Urinary bladder (tissue), 4 donors: ENCODE measurements around the gene RNF217. TPM values are rescaled to one million over a fixed set of nuclear protein-coding genes. Genes with fewer than 3 reads are reported as not detected.
"Not testable (repeated sequence)": the region's sequence is repeated elsewhere in the genome, so short reads cannot be mapped to it uniquely, and the experiment has no call there.

Experiments used
- DNase-seq: peaks from one replicate; pipeline ENCODE4 v3.0.0-alpha.2; 2015; ENCODE audit errors: extremely low spot score
- H3K27ac ChIP-seq: one replicate; pipeline ENCODE4 v1.5.1; 2013; ENCODE audit warnings: low read depth, mild to moderate bottlenecking, moderate library complexity
- H3K36me3 ChIP-seq: one replicate; pipeline ENCODE4 v1.6.1; 2013; ENCODE audit warnings: mild to moderate bottlenecking, moderate library complexity; ENCODE audit not compliant: insufficient read depth
- H3K4me1 ChIP-seq: one replicate; pipeline ENCODE4 v1.6.1; 2013; ENCODE audit warnings: mild to moderate bottlenecking, moderate library complexity; ENCODE audit not compliant: insufficient read depth
- H3K4me3 ChIP-seq: one replicate; pipeline ENCODE4 v1.5.1; 2013; ENCODE audit warnings: low read depth, low read length
- WGBS: extraction: QIAGEN DNeasy Blood & Tissue Kit; methylation state at CpG from one replicate; pipeline ENCODE4 v1.1.7; 2013; 5-methylcytosine and 5-hydroxymethylcytosine counted together
- polyA plus RNA-seq: library from polyadenylated mRNA; stranded (reverse); fragments of 200-250 nt; gene quantifications from one replicate; pipeline ENCODE4 v1.2.3, GENCODE V29; 2013
- total RNA-seq: library from RNA; depleted of rRNA; stranded (reverse); fragments of >200 nt; gene quantifications from one replicate; pipeline ENCODE4 v1.2.3, GENCODE V29; 2014
- donor health status: healthy with polysubstance abuse.
- donor health status: healthy.

RNF217 gene
- total and polyA plus RNA-seq, 2 donors, result 7.9 to 51.7 TPM

DNA sequence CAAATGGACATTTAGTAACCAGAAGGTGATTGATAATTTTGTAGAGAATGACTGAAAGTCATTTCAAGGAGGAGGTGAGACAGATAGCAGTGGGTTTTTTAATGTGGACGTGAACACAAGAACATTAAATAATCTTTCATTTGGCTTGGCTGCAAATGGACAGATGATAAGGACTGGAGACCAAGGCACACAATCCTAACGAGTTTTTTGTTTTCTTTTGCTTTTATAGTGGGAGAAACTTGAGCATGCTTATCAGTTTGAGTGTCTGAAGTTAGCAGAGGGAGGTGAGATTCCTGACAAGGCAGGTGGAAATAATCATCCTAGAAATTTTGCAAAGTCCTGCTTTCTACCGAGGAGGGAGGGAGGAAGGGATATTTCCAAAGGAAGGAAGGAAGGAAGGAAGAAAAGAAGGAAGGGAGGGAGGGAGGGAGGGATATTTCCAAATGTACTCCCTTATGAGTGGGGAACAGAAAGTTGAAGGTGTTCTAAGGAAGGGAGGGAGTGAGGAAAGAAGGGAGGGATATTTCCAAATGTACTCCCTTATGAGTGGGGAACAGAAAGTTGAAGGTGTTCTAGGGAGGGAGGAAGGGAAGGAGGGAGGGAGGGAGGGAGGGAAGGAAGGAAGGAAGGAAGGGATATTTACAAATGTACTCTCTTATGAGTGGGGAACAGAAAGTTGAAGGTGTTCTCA lies 63.1 kb downstream of the RNF217 start:
- WGBS, result 31% methylated on average over 3 of the region's 3 CpGs

GRCh38 chr6:125027287-125027686 lies 65.0 kb downstream of the RNF217 start:
- WGBS, result 64% methylated on average over 3 of the region's 3 CpGs
- Histone ChIP-seq H3K4me3 (no peak overlapping the region), H3K36me3 (no peaks in the 10 kb centered on the region), H3K27ac (no peak overlapping the region), H3K4me1 (no peaks in the 10 kb centered on the region)
- DNase-seq, result no peak

More for the DNA sequence above, 63.1 kb downstream of the RNF217 start:
- H3K4me3 ChIP-seq, result no peak overlapping the region
- no peak for DNase-seq
- no peaks in the 10 kb centered on the region for H3K36me3 ChIP-seq
- no peaks in the 10 kb centered on the region for H3K4me1 ChIP-seq
- H3K27ac ChIP-seq, result no peak overlapping the region

GRCh38 chr6:125030969-125031368 lies 68.7 kb downstream of the RNF217 start:
- Histone ChIP-seq H3K4me1 (no peaks in the 10 kb centered on the region), H3K36me3 (no peaks in the 10 kb centered on the region), H3K27ac (no peak overlapping the region), H3K4me3 (no peak overlapping the region)
- DNase-seq, result no peak
- WGBS, result 66% methylated on average over 6 of the region's 6 CpGs

DNA sequence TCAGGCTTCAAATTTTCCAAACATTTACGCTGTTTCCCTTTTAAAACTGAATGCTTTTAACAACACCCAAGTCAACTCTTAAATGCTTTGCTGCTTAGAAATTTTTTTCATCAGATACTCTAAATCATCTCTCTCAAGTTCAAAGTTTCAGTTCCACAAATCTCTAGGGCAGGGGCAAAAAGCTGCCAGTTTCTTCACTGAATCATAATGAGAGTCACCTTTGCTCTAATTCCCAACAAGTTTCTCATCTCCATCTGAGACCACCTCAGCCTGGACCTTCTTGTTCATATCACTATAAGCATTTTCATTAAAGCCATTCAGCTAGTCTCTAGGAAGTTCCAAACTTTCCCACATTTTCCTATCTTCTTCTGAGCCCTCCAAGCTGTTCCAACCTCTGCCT lies 69.1 kb downstream of the RNF217 start:
- no peak for DNase-seq
- Histone ChIP-seq H3K36me3 (no peaks in the 10 kb centered on the region), H3K4me3 (no peak overlapping the region), H3K27ac (no peak overlapping the region), H3K4me1 (no peaks in the 10 kb centered on the region)
- WGBS, result 97% methylated on average over 1 of the region's 1 CpG

- DNase-seq, H3K27ac ChIP-seq, H3K4me3 ChIP-seq, H3K36me3 ChIP-seq, H3K4me1 ChIP-seq: not testable (repeated sequence)
Observed at GRCh38 chr6:125034929-125035328, 72.7 kb downstream of the RNF217 start.

DNA sequence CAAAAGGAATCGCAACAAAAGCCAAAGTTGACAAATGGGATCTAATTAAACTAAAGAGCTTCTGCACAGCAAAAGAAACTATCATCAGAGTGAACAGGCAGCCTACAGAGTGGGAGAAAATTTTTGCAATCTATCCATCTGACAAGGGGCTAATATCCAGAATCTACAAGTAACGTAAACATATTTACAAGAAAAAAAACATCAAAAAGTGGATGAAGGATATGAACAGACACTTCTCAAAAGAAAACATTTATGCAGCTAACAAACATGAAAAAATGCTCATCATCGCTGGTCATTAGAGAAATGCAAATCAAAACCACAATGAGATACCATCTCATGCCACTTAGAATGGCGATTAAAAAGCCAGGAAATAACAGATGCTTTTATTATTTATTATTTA lies 74.2 kb downstream of the RNF217 start:
- H3K4me3 ChIP-seq, DNase-seq, H3K4me1 ChIP-seq, H3K36me3 ChIP-seq, H3K27ac ChIP-seq: not testable (repeated sequence)
- 86% methylated on average over 4 of the region's 4 CpGs for WGBS

DNA sequence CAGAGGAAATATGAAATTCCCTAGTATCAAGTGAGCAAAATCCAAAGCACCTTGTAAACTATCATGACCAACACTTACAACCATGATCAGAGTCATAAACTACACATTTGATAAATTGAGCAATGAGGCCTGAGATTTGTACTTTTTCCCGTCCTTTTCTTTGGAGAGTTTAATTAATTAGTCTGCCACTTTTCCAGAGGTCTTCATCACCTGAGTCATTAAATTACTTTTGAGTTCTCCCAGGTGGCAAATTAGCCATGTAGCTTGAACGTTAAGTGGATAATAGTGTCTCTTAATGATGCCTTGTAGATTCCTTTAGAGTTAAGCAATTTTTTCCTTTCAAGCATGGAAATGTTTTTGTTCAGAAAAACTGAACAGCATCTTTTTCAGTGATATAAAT lies 75.6 kb downstream of the RNF217 start:
- WGBS, result 64% methylated on average over 2 of the region's 2 CpGs
- Histone ChIP-seq H3K4me3 (no peak overlapping the region), H3K4me1 (no peaks in the 10 kb centered on the region), H3K36me3 (no peaks in the 10 kb centered on the region), H3K27ac (no peak overlapping the region)
- no peak for DNase-seq

DNA sequence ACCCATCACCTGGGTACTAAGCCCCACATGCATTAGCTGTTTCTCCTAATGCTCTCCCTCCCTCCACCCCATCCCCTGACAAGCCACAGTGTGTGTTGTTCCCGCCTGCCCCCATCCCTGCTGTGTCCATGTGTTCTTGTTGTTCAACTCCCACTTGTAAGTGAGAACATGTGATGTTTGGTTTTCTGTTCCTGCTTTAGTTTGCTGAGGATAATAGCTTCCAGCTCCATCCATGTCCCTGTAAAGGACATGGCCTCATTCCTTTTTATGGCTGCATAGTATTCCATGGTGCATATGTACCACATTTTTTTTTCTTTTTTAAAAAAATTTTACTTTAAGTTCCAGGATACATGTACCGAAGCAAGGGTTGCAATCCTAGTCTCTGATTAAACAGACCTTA lies 76.7 kb downstream of the RNF217 start:
- Histone ChIP-seq H3K4me3 (no peak overlapping the region), H3K4me1 (no peaks in the 10 kb centered on the region), H3K27ac (no peak overlapping the region), H3K36me3 (no peaks in the 10 kb centered on the region)
- no peak for DNase-seq
- WGBS, result 96% methylated on average over 2 of the region's 2 CpGs

DNA sequence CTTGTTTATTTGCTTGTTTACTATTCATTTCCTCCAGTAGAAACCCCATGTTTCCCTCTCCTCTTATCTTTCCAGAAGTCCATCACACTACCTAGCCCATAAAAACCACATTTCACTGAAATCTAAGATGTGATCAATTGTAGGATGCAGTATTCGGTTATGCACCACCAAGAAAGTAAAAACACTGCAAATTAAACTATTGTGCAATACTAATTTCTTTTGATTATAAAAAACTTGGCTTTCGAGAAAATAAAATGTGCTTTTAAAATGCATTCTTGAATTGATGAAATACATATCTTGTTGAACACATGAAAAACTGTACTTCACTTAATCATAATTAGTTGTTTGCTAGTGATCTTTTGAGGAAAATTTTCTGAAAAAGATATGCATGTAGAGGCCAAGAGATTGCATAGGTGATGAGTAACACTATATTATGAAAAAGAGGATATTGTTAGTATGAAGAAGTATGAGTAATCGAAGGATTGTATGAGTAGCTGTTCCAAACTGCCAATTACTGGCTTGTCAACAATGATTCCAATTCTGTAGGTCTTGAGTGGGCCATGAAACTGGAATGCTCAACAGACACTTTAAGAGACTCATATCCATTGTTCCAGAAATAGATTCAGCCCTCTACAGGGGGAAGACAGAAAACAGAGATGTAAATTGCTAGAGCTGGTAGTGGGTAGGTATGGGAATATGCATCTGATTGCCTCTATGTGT lies 79.7 kb downstream of the RNF217 start:
- no peaks in the 10 kb centered on the region for H3K4me1 ChIP-seq
- H3K36me3 ChIP-seq, result no peaks in the 10 kb centered on the region
- no peak overlapping the region for H3K4me3 ChIP-seq
- WGBS, result 87% methylated on average over 3 of the region's 3 CpGs
- DNase-seq, result no peak
- no peak overlapping the region for H3K27ac ChIP-seq

- Histone ChIP-seq H3K27ac (no peak overlapping the region), H3K4me3 (no peak overlapping the region), H3K36me3 (no peaks in the 10 kb centered on the region), H3K4me1 (no peaks in the 10 kb centered on the region)
- DNase-seq, result no peak
- WGBS, result 83% methylated on average over 3 of the region's 3 CpGs
Observed at GRCh38 chr6:125044066-125044465, 81.8 kb downstream of the RNF217 start.

GRCh38 chr6:125044667-125045066 lies 82.4 kb downstream of the RNF217 start:
- WGBS, result 95% methylated on average over 2 of the region's 2 CpGs
- no peak for DNase-seq
- no peak overlapping the region for H3K27ac ChIP-seq
- H3K4me3 ChIP-seq, result no peak overlapping the region
- no peaks in the 10 kb centered on the region for H3K4me1 ChIP-seq
- no peaks in the 10 kb centered on the region for H3K36me3 ChIP-seq

DNA sequence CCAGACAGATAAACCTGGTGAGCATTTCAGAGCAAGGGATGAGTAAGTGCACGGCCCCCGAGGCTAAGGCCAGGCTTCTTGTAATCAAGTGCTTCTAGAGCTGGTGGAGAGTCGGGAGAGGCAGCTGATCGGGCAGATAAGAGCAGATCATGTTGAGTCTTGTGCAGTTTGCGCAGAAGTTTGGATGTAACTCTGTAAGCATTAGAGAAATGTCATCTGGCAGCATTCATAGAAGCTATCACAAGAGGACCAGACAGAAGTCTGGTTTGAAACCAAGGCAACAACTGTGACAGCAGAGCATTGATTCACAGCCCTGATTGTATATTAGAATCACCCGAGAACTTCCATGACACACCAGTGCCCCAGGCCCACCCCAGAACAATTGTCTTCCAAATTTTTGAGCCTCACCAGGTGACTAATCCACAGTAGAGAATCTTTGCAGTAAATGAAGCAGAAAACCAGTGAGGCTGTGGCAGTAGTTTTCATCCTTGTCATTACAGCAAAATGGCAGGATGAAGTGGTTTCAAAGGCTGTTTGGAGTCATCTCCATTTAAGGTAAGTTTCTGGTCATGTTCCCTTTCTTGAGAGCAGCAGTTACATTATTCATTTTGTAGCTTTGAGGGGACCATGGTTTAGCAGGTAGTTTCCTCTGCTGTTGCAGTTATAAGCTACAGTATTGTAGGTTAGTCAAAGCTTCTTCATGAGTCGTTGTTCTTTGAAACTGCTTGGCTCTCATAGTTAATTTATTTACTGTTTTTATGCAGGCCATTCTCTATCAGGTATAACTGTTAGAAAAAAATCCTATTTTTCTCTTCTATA lies 84.1 kb downstream of the RNF217 start:
- no peak overlapping the region for H3K4me3 ChIP-seq
- DNase-seq, result peak; percentile 39
- no peaks in the 10 kb centered on the region for H3K4me1 ChIP-seq
- no peaks in the 10 kb centered on the region for H3K36me3 ChIP-seq
- 71% methylated on average over 7 of the region's 7 CpGs for WGBS
- no peak overlapping the region for H3K27ac ChIP-seq

DNA sequence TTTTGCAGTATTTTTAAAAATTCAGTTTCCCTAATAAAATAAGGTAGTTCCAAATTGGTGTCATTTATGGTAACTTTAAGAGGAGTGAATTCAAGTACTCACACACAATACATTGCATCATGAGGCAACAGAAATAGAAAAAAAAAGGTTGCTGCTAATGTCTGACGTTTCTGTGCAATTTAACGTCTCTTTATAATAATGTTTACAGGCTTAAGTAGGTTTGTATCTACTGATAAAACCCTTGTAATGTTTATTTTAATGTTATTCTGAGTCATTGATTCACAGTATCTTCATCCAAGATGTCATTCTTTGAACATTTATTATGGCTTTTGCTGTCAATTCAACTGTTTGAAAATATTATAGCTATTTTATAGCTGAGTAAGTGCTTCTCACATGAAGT lies 86.0 kb downstream of the RNF217 start:
- Histone ChIP-seq H3K27ac (no peak overlapping the region), H3K36me3 (no peaks in the 10 kb centered on the region), H3K4me3 (no peak overlapping the region), H3K4me1 (no peaks in the 10 kb centered on the region)
- 44% methylated on average over 2 of the region's 2 CpGs for WGBS
- DNase-seq, result no peak
